ENCODE results near the gene PACC1. TPM values are rescaled to one million over a fixed set of nuclear protein-coding genes. Genes with fewer than 3 reads are reported as not detected.

PACC1 gene
- total and polyA plus RNA-seq, 11 donors = 1.8 to 7.9 (median 3.1) TPM

- intact Hi-C loops (cut with DNase I) = loop anchor here (2.0 to 10.0 kb wide), 12 partner anchors 72 to 682 kb away; partner anchors contain the start of gene PPP2R5A (in 1 of the 10)
- Histone ChIP-seq H3K4me1 (peaks cover 0 to 23% (median 1%) of the 10 kb centered on the region in 12 donors), H3K9me3 (peaks cover 0 to 6% (median 0%) of the 10 kb centered on the region in 12 donors), H3K4me3 (no peak overlapping the region), H3K27ac (peak overlapping the region in 2 of 12 donors; percentile 30 to 51), H3K36me3 (peaks cover 0 to 74% (median 38%) of the 10 kb centered on the region in 9 donors), H3K27me3 (no peaks in the 10 kb centered on the region)
- no peak for DNase-seq
- WGBS, 4 donors = 58 to 67% (median 59%) methylated on average over 5 of the region's 5 CpGs
- peak in 3 of 4 donors; percentile 16 to 26 (median 24) for ATAC-seq
- TF ChIP-seq POLR2A (IDR thresholded peaks at IDR 0.05) (no peak), CTCF (IDR thresholded peaks at IDR 0.05) (no peak)
These were observed 47.8 kb downstream of the PACC1 start for GRCh38 chr1:212366901-212367300.

GRCh38 chr1:212364985-212365384, 49.7 kb downstream of the PACC1 start:
- no peak overlapping the region for H3K4me3 ChIP-seq
- TF ChIP-seq CTCF (IDR thresholded peaks at IDR 0.05) (no peak), POLR2A (IDR thresholded peaks at IDR 0.05) (no peak)
- peak in 1 of 5 donors; percentile 32 for DNase-seq
- H3K9me3 ChIP-seq = peaks cover 0 to 6% (median 0%) of the 10 kb centered on the region in 12 donors
- 37 to 51% (median 41%) methylated on average over 7 of the region's 7 CpGs for WGBS, 4 donors
- H3K4me1 ChIP-seq = peaks cover 0 to 23% (median 1%) of the 10 kb centered on the region in 12 donors
- intact Hi-C loops (cut with DNase I) = loop anchor here in 9 of 10 donors (2.0 to 10.0 kb wide), 10 partner anchors 70 to 680 kb away; partner anchors contain the start of gene PPP2R5A (in 1 of the 9)
- no peaks in the 10 kb centered on the region for H3K27me3 ChIP-seq
- H3K27ac ChIP-seq = peak overlapping the region in 4 of 12 donors; percentile 41 to 60 (median 50)
- H3K36me3 ChIP-seq = peaks cover 0 to 83% (median 57%) of the 10 kb centered on the region in 9 donors
- peak; percentile 65 to 93 (median 78) for ATAC-seq

GRCh38 chr1:212359794-212360479, 54.7 kb downstream of the PACC1 start:
- Histone ChIP-seq H3K27me3 (no peaks in the 10 kb centered on the region), H3K27ac (no peak overlapping the region), H3K4me3 (no peak overlapping the region), H3K36me3 (peaks cover 0 to 98% (median 82%) of the 10 kb centered on the region in 9 donors), H3K4me1 (peaks cover 0 to 12% (median 3%) of the 10 kb centered on the region in 12 donors), H3K9me3 (no peaks in the 10 kb centered on the region)
- intact Hi-C loops (cut with DNase I) = loop anchor here in 5 of 10 donors (10.0 kb wide), 3 partner anchors 65 to 675 kb away; no protein-coding TSS in a partner anchor
- ATAC-seq = no peak
- DNase-seq = no peak
- TF ChIP-seq CTCF (IDR thresholded peaks at IDR 0.05) (no peak), POLR2A (IDR thresholded peaks at IDR 0.05) (no peak)
- WGBS, 4 donors = 72 to 81% (median 78%) methylated on average over 4 of the region's 4 CpGs

GRCh38 chr1:212355230-212355969, 59.3 kb downstream of the PACC1 start:
- peaks cover 0 to 8% (median 0%) of the 10 kb centered on the region in 12 donors for H3K4me1 ChIP-seq
- H3K4me3 ChIP-seq = no peak overlapping the region
- H3K9me3 ChIP-seq = no peaks in the 10 kb centered on the region
- H3K36me3 ChIP-seq = peaks cover 0 to 100% (median 90%) of the 10 kb centered on the region in 9 donors
- no peaks in the 10 kb centered on the region for H3K27me3 ChIP-seq
- DNase-seq = no peak
- no peak overlapping the region for H3K27ac ChIP-seq
- 95 to 97% (median 97%) methylated on average over 3 of the region's 3 CpGs for WGBS, 4 donors
- intact Hi-C loops (cut with DNase I) = no loop called here
- no peak for ATAC-seq
- TF ChIP-seq CTCF (IDR thresholded peaks at IDR 0.05) = no peak
- no peak for TF ChIP-seq POLR2A (IDR thresholded peaks at IDR 0.05)
